D341Med (cell line): ENCODE results near the gene UCMA.
"Not testable (repeated sequence)": the region's sequence is repeated elsewhere in the genome, so short reads cannot be mapped to it uniquely, and the experiment has no call there.

Experiments used
- DNase-seq: peaks from one replicate; pipeline ENCODE4 v3.0.0; 2012; ENCODE audit warnings: low spot score

Gene UCMA, protein sequence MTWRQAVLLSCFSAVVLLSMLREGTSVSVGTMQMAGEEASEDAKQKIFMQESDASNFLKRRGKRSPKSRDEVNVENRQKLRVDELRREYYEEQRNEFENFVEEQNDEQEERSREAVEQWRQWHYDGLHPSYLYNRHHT

DNA sequence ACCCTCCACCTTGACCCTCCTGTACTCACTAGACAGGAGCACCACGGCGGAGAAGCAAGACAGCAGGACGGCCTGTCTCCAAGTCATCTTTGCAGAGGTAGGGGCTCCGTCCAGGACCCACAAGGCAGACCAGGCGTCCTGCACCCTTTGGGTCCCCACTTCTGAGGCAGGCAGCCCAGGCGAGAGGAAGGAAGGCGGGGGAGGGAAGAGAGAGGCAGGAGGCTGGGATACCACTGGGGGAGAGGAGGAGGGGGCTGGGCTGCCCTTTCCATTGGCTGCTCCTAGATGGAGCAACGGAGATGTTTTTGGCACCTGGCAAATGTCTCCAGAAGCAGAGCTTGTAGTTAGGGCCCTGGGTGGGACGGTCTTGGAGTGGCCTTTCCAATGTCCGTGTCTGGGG, at the start of gene UCMA:
TSS of gene UCMA (minus strand) at position 203 of the 400 bp plus-strand sequence. CDS start at position 87, 116 bp downstream.
- DNase-seq = no peak

- DNase-seq = not testable (repeated sequence)
Measured at GRCh38 chr10:13282348-13282747, 48.2 kb upstream of the UCMA start.

DNA sequence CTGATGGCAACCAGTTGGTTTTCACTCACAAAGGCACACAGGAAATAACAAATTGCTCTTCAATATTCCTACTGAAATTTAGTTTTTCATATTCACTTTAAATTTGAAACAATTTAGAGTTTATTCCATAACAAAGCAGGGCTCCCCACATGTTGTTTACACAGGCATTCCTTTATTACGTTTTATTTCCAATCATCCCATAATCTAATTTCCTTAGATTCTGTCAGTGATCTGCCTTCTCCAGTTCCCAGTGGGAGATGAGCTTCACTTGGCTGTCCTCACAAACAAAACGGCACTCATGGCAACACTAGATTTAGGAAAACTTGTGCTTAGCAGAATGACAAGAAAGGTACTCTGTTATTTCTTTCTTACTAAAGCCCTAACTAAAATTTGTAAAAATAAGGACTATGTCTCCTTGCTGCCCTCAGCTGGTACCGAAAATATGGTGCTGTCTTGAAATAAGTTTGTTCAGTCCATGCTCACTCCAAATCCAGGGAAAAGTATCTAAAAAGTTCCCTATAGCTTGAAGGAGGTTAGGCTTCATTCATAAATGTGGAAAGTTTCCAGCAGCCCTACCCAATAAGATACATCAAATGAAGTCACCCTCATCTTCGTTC, 42.7 kb upstream of the UCMA start:
- DNase-seq = no peak

DNA sequence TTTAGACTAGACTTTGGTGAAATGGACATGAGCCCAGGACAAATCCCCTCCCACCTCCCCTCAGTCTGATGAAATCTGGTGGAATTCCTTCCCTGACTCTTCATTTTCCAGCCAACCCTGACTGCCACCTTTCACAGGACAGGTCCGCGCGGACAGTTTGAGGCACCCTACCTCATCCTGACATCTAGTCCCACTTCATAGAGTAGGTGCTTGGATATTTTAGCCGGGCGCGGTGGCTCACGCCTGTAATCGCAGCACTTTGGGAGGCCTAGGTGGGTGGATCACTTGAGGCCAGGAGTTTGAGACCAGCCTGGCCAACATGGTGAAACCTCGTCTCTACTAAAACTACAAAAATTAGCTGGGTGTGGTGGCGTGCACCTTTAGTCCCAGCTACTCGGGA, 42.0 kb upstream of the UCMA start:
- DNase-seq = not testable (repeated sequence)

DNA sequence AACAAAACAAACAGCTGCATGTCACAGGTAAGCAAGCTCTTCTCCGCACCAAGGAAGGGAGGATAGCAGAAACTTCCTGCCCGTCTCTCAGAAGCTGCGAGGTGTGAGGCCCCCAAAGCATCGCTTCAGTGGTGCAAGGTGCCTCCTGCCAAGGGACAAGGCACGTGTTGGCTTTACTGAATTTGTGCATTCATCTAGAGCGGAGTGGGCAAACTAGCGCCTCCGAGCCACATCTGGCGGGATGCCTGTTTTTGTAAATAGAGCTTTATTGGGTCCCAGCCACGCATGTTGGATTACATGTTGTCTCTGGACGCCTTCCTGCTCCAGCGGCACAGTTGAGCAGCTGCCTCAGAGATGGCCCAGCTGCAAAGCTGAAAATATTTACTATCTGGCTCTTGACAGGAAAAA, 38.0 kb upstream of the UCMA start:
- DNase-seq = no peak

DNA sequence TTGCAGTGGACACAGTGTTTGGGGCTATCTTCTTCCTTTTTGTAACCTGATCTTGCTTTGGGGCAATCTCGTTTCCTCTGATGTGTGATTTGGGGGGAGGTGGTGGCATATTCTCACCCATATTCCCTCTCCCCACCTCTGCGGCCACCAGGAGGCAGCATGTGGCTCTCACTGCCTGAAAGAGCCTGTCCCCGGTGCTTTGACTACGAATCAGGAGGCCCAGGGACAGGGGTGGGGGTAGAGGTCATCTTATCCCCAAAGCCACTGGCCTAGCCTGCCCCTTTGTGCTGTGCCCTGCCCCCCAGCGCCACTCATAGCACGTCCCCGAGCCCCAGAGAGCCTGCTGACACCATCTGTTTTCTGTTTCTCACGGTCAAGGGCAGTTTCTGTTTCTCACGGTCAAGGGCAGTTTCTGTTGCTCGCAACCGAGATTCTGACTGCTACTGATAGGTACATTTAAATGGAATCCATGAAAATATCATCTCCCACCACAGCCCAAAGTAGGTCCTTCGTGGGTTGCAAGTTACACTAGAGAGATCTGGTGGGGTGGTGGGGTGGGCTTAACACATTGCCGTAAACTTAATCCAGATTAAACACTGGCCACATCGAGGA, 37.5 kb upstream of the UCMA start:
- peak; percentile 55 for DNase-seq

DNA sequence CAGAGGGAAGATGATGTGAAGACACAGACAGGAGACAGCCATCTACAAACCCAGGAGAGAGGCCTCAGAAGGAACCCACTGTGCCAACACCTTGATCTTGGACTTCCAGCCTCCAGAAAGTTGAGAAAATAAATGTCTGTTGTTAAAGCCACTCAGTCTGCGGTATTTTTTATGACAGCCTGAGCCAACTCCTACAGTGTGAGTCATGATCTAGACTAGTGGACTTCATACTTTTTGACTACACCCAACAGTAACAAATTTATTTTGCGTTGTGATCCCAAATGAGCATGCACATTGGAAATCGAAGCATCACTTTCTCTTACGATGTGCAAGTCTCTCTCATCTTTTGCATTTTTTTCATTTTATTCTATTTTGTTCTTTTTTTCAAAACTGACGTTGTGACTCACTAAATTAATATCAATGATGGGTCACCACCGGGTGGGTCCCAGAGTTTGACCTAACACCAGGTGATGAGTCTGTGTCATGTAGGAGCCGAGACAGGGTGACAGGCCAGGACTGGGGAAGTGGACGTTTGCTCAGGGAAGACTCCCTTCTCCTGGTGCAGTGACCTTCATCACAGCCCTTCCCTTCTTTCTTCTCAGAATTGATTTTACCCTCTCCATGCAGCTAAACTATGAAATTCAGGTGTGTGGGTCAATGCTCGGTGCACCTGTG, 36.8 kb upstream of the UCMA start:
- no peak for DNase-seq

- no peak for DNase-seq
Measured at GRCh38 chr10:13268841-13269240, 34.7 kb upstream of the UCMA start.

DNA sequence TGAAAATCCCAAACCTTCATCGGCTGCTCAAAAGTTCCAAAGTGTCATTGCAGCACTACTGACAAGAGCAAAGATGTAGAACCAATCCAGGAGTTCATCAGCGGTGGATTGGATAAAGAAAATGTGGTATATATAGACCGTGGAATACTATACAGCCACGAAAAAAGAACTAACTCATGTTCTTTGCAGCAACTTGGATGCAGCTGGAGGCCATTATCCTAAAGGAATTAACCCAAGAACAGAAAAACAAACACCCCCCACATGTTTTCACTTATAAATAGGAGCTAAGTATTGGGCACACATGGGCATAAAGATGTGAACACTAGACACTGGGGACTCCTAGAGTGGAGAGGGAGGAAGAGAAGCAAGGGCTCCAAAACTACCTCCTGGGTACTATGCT, 34.1 kb upstream of the UCMA start:
- no peak for DNase-seq

DNA sequence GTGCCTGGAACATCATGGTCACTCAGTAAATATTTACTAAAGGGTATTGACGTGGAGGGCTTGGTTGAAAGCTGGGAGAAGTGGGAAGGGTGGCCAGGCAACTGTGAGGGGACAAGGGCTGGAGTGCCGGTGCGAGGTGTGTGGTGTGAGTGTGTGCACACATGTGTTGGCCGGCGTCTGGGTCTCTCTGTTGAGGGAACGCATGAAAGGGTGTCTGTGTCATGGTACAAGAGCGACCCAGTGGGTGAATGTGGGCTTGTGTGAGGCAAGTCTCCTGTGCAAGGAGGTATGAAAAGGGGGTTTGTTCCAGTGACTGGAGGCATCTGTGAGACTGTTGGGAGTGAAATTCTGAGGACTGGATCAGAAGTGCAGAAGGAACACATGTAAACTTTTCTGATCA, 29.4 kb upstream of the UCMA start:
- no peak for DNase-seq

DNA sequence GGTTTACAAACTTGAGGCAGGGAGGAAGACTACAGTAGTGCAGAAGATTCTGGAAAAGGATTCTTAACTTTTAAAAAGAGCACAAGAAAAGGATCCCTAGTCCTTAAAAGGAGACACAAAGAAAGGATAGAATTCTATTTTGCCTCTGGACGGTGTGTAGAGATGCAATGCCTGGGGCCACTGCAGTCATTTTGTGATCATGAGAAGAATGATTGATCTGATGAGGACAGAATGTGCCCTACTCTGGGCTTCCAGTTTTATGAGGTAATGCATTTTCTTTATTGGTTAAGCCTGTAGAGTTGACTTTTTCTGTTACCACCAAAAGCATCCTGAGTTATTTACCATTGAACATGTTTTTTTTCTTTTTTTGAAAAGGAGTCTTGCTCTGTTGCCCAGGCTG, 28.3 kb upstream of the UCMA start:
- no peak for DNase-seq

- DNase-seq = no peak
Measured at GRCh38 chr10:13257621-13258140, 23.5 kb upstream of the UCMA start.

DNA sequence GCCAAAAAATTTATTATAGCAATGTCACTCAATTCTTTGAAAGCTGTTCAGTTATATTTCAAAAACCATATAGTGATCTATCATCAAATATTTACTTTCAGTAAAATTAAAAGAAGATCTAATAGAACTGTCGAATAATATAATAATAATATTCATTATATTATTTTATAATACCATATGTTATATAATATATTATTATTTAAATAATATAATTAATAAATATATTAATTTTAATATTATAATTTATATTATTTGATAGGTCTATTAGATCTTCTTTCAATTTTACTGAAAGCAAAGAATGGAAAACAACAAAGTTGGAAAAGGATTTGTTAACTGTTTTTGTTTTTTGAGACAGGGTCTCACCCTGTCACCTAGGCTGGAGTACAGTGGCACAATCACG, 22.5 kb upstream of the UCMA start:
- no peak for DNase-seq

DNA sequence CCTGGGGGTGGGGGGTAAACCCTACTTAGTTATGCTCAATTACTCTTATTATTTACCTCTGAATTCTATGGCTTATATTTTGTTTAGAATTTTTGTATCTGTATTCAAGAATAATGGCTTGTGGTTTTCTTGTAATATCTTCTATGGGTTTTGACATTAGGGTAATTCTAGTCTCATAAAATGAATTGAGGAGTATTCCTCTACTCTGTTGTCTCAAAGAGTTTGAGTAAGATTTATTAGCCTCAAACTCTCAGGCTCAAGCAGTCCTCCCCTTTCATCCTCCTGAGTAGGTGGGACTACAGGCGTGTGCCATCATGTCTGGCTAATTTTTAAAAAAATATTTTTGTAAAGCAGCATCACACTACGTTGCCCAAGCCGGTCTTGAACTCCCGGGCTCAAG, 19.6 kb upstream of the UCMA start:
- no peak for DNase-seq

DNA sequence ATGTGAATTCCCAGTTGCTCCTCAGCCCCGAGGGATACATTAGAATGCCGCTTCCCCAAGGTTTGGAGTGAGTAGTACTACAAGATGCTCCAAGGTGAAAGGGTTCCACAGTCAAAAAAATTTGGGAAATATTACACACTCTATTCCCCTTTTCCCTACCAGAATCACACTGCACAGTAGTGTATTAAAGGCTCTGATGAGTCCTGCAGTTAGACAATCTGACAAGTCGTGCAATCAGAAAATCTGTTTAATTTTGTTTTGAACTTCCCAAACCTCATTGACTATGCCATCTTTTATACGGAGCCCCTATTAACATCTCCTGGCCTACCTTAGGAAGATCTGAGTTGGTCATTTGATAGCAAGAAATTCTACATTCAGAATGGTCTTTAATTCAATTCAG, 13.6 kb upstream of the UCMA start:
- no peak for DNase-seq

DNA sequence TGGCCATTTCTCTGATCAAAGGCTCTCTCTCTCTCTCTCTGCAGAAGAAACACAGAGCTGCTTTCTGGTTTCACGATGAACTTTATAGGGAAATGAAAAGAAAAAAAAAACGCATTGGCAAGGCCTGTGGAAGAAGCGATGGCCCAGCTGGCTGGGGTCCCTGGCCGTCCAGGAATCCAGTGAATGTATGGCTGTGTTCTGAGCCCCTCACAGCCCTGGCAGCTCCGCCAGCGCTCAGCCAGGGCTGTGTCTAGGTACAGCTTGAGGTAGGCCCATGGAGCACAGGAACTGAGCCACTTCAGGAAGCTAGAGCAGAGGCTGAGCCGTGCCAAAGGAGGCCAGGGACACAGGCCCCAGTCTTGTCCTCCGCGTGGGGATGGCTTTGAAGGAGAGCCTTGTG, 13.1 kb upstream of the UCMA start:
- DNase-seq = no peak

DNA sequence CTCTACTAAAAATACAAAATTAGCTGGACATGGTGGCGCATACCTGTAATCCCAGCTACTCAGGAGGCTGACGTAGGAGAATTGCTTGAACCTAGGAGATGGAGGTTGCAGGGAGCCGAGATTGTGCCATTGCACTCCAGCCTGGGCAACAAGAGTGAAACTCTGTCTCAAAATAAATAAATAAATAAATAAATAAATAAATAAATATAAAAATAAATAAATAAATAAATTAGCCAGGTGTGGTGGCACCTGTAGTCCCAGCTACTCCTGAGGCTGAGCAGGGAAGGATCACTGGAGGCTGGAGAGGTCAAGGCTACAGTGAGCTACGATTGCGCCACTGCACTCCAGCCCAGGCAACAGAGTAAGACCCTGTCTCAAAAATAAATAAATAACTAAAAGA, 8.1 kb upstream of the UCMA start:
- not testable (repeated sequence) for DNase-seq

- DNase-seq = no peak
Measured at GRCh38 chr10:13241613-13242012, 7.4 kb upstream of the UCMA start.

GRCh38 chr10:13239923-13240322, 5.7 kb upstream of the UCMA start:
- DNase-seq = no peak

DNA sequence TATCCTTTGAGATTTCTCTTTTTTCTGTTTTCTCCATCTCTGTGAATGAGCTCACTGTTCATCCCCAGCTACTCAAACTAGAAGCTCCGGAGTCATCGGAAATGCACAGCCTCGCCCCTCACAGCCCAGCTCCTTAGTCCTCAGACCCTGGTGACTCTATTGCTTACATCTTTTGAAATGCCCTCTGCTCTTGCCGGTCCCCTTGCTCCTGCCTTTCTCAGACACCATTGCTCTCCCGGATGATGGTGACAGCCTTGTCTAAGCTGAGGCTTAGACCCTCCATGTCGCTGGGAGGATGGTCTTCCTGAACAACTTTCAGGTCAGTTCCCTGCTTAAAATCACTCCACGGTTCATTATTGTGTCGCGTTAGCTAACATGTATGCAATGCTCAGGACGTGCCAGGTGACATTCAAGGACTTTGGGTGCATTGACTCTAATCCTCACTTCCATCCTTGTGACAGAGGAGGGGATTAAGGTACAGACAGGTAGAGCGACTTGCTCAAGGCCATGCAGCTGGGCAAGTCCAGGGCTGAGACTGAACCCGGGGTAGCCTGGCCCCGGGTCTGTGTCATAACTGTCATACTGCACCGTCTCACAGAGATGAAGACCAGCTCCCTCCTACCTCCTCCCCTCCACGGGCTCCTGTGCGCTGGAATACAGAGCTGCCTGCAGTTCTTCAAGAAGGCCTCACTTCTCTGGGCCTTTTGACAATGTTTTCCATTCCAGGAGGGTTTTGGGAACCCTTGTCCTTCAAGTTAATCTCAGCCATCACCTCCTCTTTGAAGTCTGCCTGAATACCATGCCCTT, 4.3 kb upstream of the UCMA start:
- no peak for DNase-seq

DNA sequence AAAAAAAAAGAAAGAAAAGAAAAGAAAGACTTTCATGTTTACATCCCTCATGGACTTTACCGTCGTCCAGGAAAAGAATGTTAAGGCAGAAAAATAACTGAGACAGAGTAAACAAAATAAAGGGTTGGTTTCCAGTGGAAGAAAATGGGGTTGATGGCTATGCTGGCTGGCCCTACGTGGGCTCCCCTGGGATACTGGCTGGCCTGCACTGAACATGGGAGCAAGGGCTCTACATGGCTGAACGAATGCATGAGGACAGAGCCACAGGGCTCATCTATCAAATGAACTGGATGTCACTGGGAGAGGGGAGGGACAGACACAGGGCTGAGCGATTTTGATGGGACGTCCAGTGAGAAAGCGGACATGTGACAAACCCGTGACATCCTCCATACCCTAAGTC, 2.5 kb upstream of the UCMA start:
- no peak for DNase-seq

- not testable (repeated sequence) for DNase-seq
Measured at GRCh38 chr10:13234736-13235135, 562 bp upstream of the UCMA start.
